ENCODE results near the gene UPK3BL1. TPM values are rescaled to one million over a fixed set of nuclear protein-coding genes. Genes with fewer than 3 reads are reported as not detected.
"Not testable (repeated sequence)": the region's sequence is repeated elsewhere in the genome, so short reads cannot be mapped to it uniquely, and the experiment has no call there.

Gene UPK3BL1
- 20.9 and 21.2 TPM in 2 replicates for total RNA-seq (2014; rRNA removed; shearing (Covaris generic))

- H3K9me3 ChIP-seq (replicated peaks); H3K27ac ChIP-seq; H3K27me3 ChIP-seq (replicated peaks); H3K36me3 ChIP-seq; H3K4me3 ChIP-seq; H3K4me1 ChIP-seq (replicated peaks); DNase-seq (ENCODE audit: low read depth in 1 of 2, low spot score in 2 of 2): not testable (repeated sequence)
These were observed at the start of gene UPK3BL1 for GRCh38 chr7:102642691-102643090. UPK3BL1 (minus strand) TSS chr7:102642791; CDS start chr7:102642741, 50 bp downstream.

GRCh38 chr7:102690602-102691001 lies 48.0 kb upstream of the UPK3BL1 start:
- H3K9me3 ChIP-seq (replicated peaks); DNase-seq (ENCODE audit: low read depth in 1 of 2, low spot score in 2 of 2); H3K27me3 ChIP-seq (replicated peaks); H3K4me1 ChIP-seq (replicated peaks); H3K27ac ChIP-seq; H3K36me3 ChIP-seq; H3K4me3 ChIP-seq: not testable (repeated sequence)

- H3K36me3 ChIP-seq; H3K27ac ChIP-seq; H3K4me3 ChIP-seq; H3K4me1 ChIP-seq (replicated peaks); H3K27me3 ChIP-seq (replicated peaks); DNase-seq (ENCODE audit: low read depth in 1 of 2, low spot score in 2 of 2); H3K9me3 ChIP-seq (replicated peaks): not testable (repeated sequence)
These were observed 47.1 kb upstream of the UPK3BL1 start for GRCh38 chr7:102689436-102690282.

GRCh38 chr7:102688299-102689036 lies 45.9 kb upstream of the UPK3BL1 start:
- H3K36me3 ChIP-seq; H3K27ac ChIP-seq; DNase-seq (ENCODE audit: low read depth in 1 of 2, low spot score in 2 of 2); H3K27me3 ChIP-seq (replicated peaks); H3K4me3 ChIP-seq; H3K4me1 ChIP-seq (replicated peaks); H3K9me3 ChIP-seq (replicated peaks): not testable (repeated sequence)

- H3K9me3 ChIP-seq (replicated peaks); H3K4me3 ChIP-seq; H3K4me1 ChIP-seq (replicated peaks); H3K27ac ChIP-seq; DNase-seq (ENCODE audit: low read depth in 1 of 2, low spot score in 2 of 2); H3K36me3 ChIP-seq; H3K27me3 ChIP-seq (replicated peaks): not testable (repeated sequence)
These were observed 40.0 kb upstream of the UPK3BL1 start for GRCh38 chr7:102682560-102682959.

- H3K9me3 ChIP-seq (replicated peaks); H3K4me1 ChIP-seq (replicated peaks); H3K27ac ChIP-seq; H3K27me3 ChIP-seq (replicated peaks); H3K36me3 ChIP-seq; DNase-seq (ENCODE audit: low read depth in 1 of 2, low spot score in 2 of 2); H3K4me3 ChIP-seq: not testable (repeated sequence)
These were observed 38.2 kb upstream of the UPK3BL1 start for GRCh38 chr7:102680780-102681179.

GRCh38 chr7:102675545-102675944 lies 33.0 kb upstream of the UPK3BL1 start:
- H3K36me3 ChIP-seq; H3K27ac ChIP-seq; H3K4me1 ChIP-seq (replicated peaks); H3K4me3 ChIP-seq; H3K27me3 ChIP-seq (replicated peaks); H3K9me3 ChIP-seq (replicated peaks); DNase-seq (ENCODE audit: low read depth in 1 of 2, low spot score in 2 of 2): not testable (repeated sequence)

GRCh38 chr7:102673447-102674067 lies 31.0 kb upstream of the UPK3BL1 start:
- not testable (repeated sequence) for H3K4me3 ChIP-seq; H3K36me3 ChIP-seq; H3K27ac ChIP-seq; DNase-seq (ENCODE audit: low read depth in 1 of 2, low spot score in 2 of 2); H3K9me3 ChIP-seq (replicated peaks); H3K4me1 ChIP-seq (replicated peaks); H3K27me3 ChIP-seq (replicated peaks)

GRCh38 chr7:102671956-102672307 lies 29.3 kb upstream of the UPK3BL1 start:
- not testable (repeated sequence) for H3K27ac ChIP-seq; H3K27me3 ChIP-seq (replicated peaks); DNase-seq (ENCODE audit: low read depth in 1 of 2, low spot score in 2 of 2); H3K36me3 ChIP-seq; H3K4me1 ChIP-seq (replicated peaks); H3K9me3 ChIP-seq (replicated peaks); H3K4me3 ChIP-seq

- H3K4me3 ChIP-seq; H3K36me3 ChIP-seq; H3K4me1 ChIP-seq (replicated peaks); H3K27me3 ChIP-seq (replicated peaks); H3K9me3 ChIP-seq (replicated peaks); H3K27ac ChIP-seq: not testable (repeated sequence)
- DNase-seq (ENCODE audit: low read depth in 1 of 2, low spot score in 2 of 2) = peak; percentile 61 to 77
These were observed 28.8 kb upstream of the UPK3BL1 start, which contains the start of gene POLR2J2 for GRCh38 chr7:102671166-102671955. POLR2J2 (minus strand) TSS chr7:102671663; CDS start chr7:102671601, 62 bp downstream.

GRCh38 chr7:102667523-102667922 lies 24.9 kb upstream of the UPK3BL1 start:
- not testable (repeated sequence) for H3K36me3 ChIP-seq; H3K9me3 ChIP-seq (replicated peaks); H3K27ac ChIP-seq

GRCh38 chr7:102666850-102667249 lies 24.3 kb upstream of the UPK3BL1 start:
- not testable (repeated sequence) for H3K4me3 ChIP-seq

More at GRCh38 chr7:102667523-102667922, 24.9 kb upstream of the UPK3BL1 start:
- not testable (repeated sequence) for H3K4me1 ChIP-seq (replicated peaks); DNase-seq (ENCODE audit: low read depth in 1 of 2, low spot score in 2 of 2); H3K4me3 ChIP-seq; H3K27me3 ChIP-seq (replicated peaks)

GRCh38 chr7:102664765-102665164 lies 22.2 kb upstream of the UPK3BL1 start:
- not testable (repeated sequence) for H3K4me1 ChIP-seq (replicated peaks); H3K9me3 ChIP-seq (replicated peaks); DNase-seq (ENCODE audit: low read depth in 1 of 2, low spot score in 2 of 2); H3K27me3 ChIP-seq (replicated peaks); H3K4me3 ChIP-seq; H3K27ac ChIP-seq; H3K36me3 ChIP-seq

More at GRCh38 chr7:102666850-102667249, 24.3 kb upstream of the UPK3BL1 start:
- not testable (repeated sequence) for H3K27me3 ChIP-seq (replicated peaks); H3K4me1 ChIP-seq (replicated peaks); H3K9me3 ChIP-seq (replicated peaks); H3K36me3 ChIP-seq; H3K27ac ChIP-seq; DNase-seq (ENCODE audit: low read depth in 1 of 2, low spot score in 2 of 2)

All from SJSA1 (cell line).